ENCODE data around the gene ANKRD44. TPM values are rescaled to one million over a fixed set of nuclear protein-coding genes. Genes with fewer than 3 reads are reported as not detected.

The ANKRD44 gene
- total RNA-seq, 1 experiment from 2014 or later = 2.4 TPM

DNA sequence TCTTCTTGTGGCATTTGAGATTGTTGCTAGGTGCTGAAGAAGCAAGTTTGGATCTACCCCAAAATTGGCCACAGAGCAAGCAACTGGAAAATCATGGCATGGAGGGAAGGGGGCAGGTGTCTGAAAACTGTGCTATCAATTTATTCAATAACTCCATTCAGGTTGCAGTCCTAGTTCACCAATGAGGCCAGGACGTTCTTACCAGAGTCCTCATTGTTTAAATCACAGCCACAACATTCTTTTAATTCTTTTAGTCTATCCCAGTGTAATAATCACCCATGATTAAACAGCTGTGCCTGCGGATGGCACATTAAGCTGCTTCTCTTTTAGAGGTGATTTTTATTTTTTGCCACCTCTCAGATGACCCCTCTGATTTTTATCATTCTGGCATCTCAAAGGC lies 103.5 kb downstream of the ANKRD44 start:
- H3K27ac ChIP-seq (ENCODE audit: low read length) = no peak overlapping the region

DNA sequence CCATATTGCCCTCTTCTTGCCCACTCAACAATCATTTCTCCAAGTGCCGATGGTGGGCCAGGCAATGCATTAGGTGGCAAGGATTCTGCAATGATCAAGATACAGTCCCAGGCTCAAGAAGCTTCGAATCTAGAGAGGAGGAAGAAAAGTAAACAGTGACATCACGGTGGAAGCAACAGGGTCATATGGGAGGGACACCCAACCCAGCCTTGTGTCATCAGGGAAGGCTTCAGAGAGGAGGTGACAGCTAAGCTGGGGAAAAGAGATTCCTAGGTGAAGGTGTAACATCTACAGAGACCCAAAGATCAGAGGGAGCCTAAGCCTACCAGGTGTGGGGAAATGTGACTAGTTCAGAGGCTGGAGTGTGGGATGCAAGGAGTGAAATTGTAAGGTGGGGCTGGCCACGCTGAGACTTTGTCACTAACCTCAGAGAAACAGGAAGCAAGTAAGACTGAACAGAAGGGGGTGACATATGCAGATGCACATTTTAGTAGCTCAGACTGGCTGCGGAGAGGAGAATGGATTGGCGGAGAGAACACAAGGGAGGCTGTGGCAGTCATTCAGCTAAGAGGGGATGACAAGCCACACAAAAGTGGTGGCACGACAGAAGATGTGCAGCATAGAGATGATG lies 104.9 kb downstream of the ANKRD44 start:
- ChIA-PET CTCF (no interaction called here), POLR2A (ENCODE audit: unreplicated experiment) (interaction anchor here (0.6 kb wide), 1 partner anchor 29 kb away, joined by 12 read pairs; no protein-coding TSS in a partner anchor)
- no peaks in the 10 kb centered on the region for H3K79me2 ChIP-seq (ENCODE audit: low read length)
- DNase-seq = no peak
- no peaks in the 10 kb centered on the region for H3K36me3 ChIP-seq (ENCODE audit: low read depth, low read length)
- H3K27ac ChIP-seq (ENCODE audit: low read length) = no peak overlapping the region
- H3K4me3 ChIP-seq (ENCODE audit: low read length) = no peak overlapping the region
- BruUV-seq (replicated peaks) = no TSS peak
- no peaks in the 10 kb centered on the region for H3K9me3 ChIP-seq (ENCODE audit: low read length)
- intact Hi-C loops (cut with micrococcal nuclease) = no loop called here
- no peak overlapping the region for H3K9ac ChIP-seq (ENCODE audit: low read length)
- TF ChIP-seq, protein P1, sequence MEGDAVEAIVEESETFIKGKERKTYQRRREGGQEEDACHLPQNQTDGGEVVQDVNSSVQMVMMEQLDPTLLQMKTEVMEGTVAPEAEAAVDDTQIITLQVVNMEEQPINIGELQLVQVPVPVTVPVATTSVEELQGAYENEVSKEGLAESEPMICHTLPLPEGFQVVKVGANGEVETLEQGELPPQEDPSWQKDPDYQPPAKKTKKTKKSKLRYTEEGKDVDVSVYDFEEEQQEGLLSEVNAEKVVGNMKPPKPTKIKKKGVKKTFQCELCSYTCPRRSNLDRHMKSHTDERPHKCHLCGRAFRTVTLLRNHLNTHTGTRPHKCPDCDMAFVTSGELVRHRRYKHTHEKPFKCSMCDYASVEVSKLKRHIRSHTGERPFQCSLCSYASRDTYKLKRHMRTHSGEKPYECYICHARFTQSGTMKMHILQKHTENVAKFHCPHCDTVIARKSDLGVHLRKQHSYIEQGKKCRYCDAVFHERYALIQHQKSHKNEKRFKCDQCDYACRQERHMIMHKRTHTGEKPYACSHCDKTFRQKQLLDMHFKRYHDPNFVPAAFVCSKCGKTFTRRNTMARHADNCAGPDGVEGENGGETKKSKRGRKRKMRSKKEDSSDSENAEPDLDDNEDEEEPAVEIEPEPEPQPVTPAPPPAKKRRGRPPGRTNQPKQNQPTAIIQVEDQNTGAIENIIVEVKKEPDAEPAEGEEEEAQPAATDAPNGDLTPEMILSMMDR (conservative IDR thresholded peaks at IDR 0.05; ENCODE audit: low read depth, low read length) = no peak
- no peak for TF ChIP-seq EZH2 (IDR thresholded peaks at IDR 0.05; ENCODE audit: low read length, unreplicated experiment)
- no peak for TF ChIP-seq EZH2phosphoT487 (IDR thresholded peaks at IDR 0.05; ENCODE audit: borderline replicate concordance, low read length)
- H3F3A ChIP-seq (ENCODE audit: low read length, unreplicated experiment) = no peaks in the 10 kb centered on the region
- no peaks in the 10 kb centered on the region for H3K9me2 ChIP-seq (replicated peaks; ENCODE audit: low read length)
- no peaks in the 10 kb centered on the region for H4K20me1 ChIP-seq (ENCODE audit: low read length)
- H3K27me3 ChIP-seq (ENCODE audit: low read length) = no peaks in the 10 kb centered on the region
- ATAC-seq = no peak
- no peak overlapping the region for H2AFZ ChIP-seq (ENCODE audit: low read length)
- no peak overlapping the region for H3K4me2 ChIP-seq (ENCODE audit: low read length)
- no peaks in the 10 kb centered on the region for H3K4me1 ChIP-seq (ENCODE audit: insufficient read depth, low read length)

More for the DNA sequence above, 103.5 kb downstream of the ANKRD44 start:
- Histone ChIP-seq H4K20me1 (ENCODE audit: low read length) (no peaks in the 10 kb centered on the region), H3K4me1 (ENCODE audit: insufficient read depth, low read length) (no peaks in the 10 kb centered on the region), H3K36me3 (ENCODE audit: low read depth, low read length) (no peaks in the 10 kb centered on the region), H3F3A (ENCODE audit: low read length, unreplicated experiment) (no peaks in the 10 kb centered on the region), H2AFZ (ENCODE audit: low read length) (no peak overlapping the region), H3K9ac (ENCODE audit: low read length) (no peak overlapping the region), H3K4me3 (ENCODE audit: low read length) (no peak overlapping the region), H3K9me2 (replicated peaks; ENCODE audit: low read length) (no peaks in the 10 kb centered on the region), H3K27me3 (ENCODE audit: low read length) (no peaks in the 10 kb centered on the region), H3K9me3 (ENCODE audit: low read length) (no peaks in the 10 kb centered on the region), H3K4me2 (ENCODE audit: low read length) (no peak overlapping the region), H3K79me2 (ENCODE audit: low read length) (no peaks in the 10 kb centered on the region)
- ATAC-seq = no peak
- BruUV-seq (replicated peaks) = no TSS peak
- TF ChIP-seq EZH2phosphoT487 (IDR thresholded peaks at IDR 0.05; ENCODE audit: borderline replicate concordance, low read length) = no peak
- TF ChIP-seq, protein P1 (conservative IDR thresholded peaks at IDR 0.05; ENCODE audit: low read depth, low read length) = no peak
- no peak for TF ChIP-seq EZH2 (IDR thresholded peaks at IDR 0.05; ENCODE audit: low read length, unreplicated experiment)
- intact Hi-C loops (cut with micrococcal nuclease) = no loop called here
- CTCF ChIA-PET = no interaction called here
- POLR2A ChIA-PET (ENCODE audit: unreplicated experiment) = interaction anchor here (0.6 kb wide), 1 partner anchor 312 kb away, joined by 3 read pairs; no protein-coding TSS in a partner anchor
- no peak for DNase-seq

DNA sequence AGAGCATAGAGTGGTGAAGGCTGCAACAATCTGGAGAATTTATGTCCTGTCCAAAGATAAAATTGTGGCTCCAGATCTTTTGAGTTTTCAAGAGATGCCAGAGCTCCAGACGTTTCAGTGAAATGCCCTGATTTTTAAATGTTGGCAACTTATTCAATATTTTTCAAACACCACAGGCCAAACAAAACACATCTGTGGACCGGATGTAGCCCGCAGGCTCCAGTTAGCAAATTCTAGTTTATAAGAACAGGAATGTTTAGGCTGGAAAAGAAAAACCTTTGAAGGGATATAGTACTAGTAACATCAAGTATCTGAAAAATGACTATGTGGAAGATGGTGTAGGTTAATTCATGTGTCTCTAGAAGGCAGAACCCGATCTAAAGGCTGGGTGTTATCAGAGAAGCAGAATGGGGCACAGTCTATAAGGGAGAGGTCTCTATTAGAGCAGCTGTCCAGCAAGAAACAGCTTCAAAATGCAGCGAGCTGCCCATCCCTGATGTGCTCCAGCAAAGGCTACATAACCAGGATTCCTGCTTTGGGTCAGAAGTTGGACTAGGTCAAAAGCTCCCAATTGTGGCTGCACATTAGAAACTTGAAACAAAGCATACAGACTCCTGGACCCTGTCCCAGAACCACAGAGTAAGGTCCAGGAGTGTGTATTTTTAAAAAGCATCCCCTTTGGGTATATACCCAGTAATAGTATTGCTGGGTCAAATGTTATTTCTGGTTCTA lies 105.9 kb downstream of the ANKRD44 start:
- H3K9me2 ChIP-seq (replicated peaks; ENCODE audit: low read length) = no peaks in the 10 kb centered on the region
- H3K36me3 ChIP-seq (ENCODE audit: low read depth, low read length) = no peaks in the 10 kb centered on the region
- H3K9ac ChIP-seq (ENCODE audit: low read length) = no peak overlapping the region
- no peaks in the 10 kb centered on the region for H4K20me1 ChIP-seq (ENCODE audit: low read length)
- H2AFZ ChIP-seq (ENCODE audit: low read length) = no peak overlapping the region
- ATAC-seq (no peak), DNase-seq (no peak)
- no peaks in the 10 kb centered on the region for H3K79me2 ChIP-seq (ENCODE audit: low read length)
- H3K4me2 ChIP-seq (ENCODE audit: low read length) = no peak overlapping the region
- H3K27me3 ChIP-seq (ENCODE audit: low read length) = no peaks in the 10 kb centered on the region
- H3K9me3 ChIP-seq (ENCODE audit: low read length) = no peaks in the 10 kb centered on the region
- BruUV-seq (replicated peaks) = no TSS peak
- H3K4me1 ChIP-seq (ENCODE audit: insufficient read depth, low read length) = no peaks in the 10 kb centered on the region
- H3K27ac ChIP-seq (ENCODE audit: low read length) = no peak overlapping the region
- H3F3A ChIP-seq (ENCODE audit: low read length, unreplicated experiment) = no peaks in the 10 kb centered on the region
- intact Hi-C loops (cut with micrococcal nuclease) = no loop called here
- POLR2A ChIA-PET (ENCODE audit: unreplicated experiment) = no interaction called here
- TF ChIP-seq, protein P1 (conservative IDR thresholded peaks at IDR 0.05; ENCODE audit: low read depth, low read length) = no peak
- TF ChIP-seq EZH2 (IDR thresholded peaks at IDR 0.05; ENCODE audit: low read length, unreplicated experiment) (no peak), EZH2phosphoT487 (IDR thresholded peaks at IDR 0.05; ENCODE audit: borderline replicate concordance, low read length) (no peak)
- no peak overlapping the region for H3K4me3 ChIP-seq (ENCODE audit: low read length)
- CTCF ChIA-PET = no interaction called here

All from PC-3 (cell line).